Measurements from ENCODE around the gene KCNQ4.

The KCNQ4 gene

DNA sequence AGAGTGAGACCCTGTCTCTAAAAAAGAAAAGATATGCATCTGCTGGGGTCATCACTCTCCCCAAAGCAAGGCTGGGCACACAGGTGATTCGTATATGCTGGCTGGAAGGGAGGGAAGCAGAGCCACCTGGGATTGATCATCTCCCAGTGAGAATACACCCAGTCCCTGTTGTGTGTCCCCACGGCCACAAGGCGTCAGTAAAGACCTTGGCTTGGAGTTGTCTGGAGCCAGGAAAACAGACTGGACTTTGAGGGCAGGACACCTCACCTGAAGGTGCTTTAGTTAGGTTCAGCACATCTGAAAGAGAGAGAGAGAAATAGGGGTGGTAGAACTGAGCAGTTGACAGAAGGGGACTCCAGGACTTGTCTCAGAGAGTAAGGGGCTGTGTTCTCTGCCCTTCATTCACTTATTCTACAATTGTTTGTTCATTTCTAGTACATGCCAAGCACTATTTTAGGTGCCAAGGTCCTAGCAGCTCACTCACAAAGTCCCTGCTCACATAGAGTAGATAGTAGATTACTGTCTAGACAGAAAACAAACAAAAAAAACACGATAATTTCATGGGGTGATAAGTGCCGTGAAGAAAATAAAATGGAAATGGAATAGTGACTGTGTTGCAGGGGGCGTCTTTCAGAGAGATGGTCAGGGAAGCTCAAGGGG is 65.1 kb downstream of the KCNQ4 start:
- no peak overlapping the region for H3K27ac ChIP-seq
- TF ChIP-seq, protein P1, sequence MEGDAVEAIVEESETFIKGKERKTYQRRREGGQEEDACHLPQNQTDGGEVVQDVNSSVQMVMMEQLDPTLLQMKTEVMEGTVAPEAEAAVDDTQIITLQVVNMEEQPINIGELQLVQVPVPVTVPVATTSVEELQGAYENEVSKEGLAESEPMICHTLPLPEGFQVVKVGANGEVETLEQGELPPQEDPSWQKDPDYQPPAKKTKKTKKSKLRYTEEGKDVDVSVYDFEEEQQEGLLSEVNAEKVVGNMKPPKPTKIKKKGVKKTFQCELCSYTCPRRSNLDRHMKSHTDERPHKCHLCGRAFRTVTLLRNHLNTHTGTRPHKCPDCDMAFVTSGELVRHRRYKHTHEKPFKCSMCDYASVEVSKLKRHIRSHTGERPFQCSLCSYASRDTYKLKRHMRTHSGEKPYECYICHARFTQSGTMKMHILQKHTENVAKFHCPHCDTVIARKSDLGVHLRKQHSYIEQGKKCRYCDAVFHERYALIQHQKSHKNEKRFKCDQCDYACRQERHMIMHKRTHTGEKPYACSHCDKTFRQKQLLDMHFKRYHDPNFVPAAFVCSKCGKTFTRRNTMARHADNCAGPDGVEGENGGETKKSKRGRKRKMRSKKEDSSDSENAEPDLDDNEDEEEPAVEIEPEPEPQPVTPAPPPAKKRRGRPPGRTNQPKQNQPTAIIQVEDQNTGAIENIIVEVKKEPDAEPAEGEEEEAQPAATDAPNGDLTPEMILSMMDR (conservative IDR thresholded peaks at IDR 0.05) = peak; percentile 91

DNA sequence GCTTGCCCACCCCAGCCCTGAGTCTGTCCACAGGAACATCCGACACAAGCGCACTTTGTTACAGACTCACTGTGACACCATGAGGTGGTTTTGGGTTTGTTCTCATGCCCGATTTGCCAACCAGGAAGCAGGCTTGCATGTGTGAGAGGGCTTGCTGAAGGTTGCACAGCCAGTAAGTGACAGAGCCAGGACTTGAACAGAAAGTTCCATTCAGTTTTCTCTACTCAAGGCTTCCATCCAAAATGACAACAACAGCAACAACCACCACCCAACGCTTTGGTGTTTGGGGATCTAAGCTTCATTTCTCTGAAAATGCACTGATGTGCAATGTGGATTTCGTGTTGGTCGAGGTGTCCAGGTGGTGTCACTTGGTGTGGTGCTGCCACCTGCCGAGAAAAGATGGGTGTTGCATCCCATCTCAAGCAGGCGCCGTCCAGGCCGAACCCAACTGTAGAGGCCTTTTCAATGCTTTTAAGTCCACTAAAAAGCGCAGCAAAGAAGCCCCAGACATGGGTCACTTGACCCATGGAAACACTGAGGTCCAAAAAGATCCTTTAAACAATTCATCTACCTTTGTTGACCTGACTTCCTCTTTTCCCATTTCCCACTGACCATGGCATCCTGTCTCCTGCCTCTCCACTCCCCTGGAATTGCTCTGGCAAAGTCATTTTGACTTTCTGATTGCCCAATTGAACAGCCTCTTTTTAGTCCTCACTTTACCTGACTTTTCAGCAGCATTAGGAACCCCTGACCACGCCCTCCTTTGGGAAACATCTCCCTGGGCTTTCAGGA is 66.4 kb downstream of the KCNQ4 start:
- no peak overlapping the region for H3K27ac ChIP-seq
- TF ChIP-seq, protein P1 (conservative IDR thresholded peaks at IDR 0.05) = peak; percentile 84

DNA sequence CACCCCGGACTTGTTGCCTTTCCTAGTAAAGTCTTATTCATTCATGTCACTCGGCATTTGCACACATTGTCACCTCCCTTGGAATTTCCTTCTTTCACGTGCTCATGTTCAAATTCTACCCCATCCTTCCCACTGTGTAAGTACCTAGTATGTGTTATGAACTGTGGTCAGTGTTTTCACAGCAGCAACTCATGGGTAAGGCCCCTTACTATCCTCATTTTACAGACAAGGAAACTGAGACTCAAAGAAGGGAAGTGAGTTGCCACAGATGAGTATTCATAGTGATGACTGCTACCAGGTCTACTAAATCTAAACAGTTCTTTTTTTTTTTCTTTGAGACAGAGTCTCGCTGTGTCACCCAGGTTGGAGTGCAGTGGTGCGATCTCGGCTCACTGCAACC is 68.1 kb downstream of the KCNQ4 start:
- TF ChIP-seq, protein P1 (conservative IDR thresholded peaks at IDR 0.05) = no peak
- no peak overlapping the region for H3K27ac ChIP-seq

DNA sequence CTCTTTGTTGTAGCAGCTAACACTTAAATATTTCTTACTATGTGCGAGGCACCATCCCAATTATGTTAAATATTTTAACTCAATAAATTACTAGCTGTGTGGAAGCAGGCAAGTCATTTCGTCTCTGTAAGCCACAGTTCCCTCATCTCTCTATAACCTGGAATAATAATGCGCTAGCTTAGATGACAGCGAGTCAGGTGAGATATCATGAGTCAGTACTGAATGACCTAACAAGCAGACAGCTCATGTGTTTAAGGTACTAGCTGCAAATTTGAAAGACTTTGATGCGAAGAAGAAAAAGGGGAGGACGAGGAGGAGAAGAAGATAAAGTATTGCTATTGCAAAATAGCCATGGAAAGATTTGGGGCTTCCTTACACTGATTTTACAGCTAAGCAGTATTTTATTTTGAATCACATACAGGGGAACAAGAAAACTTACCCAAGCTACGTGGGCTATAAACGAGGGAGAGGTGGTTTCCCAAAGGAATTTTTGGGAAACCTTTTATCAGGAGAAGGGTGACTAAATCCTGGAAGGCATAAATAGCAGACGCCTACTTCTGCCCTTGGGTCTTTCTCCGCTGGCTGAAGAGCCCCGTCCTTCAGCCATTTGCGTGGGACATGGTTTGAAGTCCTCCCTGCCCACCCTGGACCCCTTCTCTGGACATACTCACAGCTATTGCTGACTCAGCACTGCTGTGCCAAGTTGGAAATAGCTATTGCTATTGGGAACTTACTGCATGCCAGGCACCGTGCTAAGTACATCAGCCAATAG is 69.7 kb downstream of the KCNQ4 start:
- TF ChIP-seq, protein P1 (conservative IDR thresholded peaks at IDR 0.05) = no peak
- no peak overlapping the region for H3K27ac ChIP-seq

DNA sequence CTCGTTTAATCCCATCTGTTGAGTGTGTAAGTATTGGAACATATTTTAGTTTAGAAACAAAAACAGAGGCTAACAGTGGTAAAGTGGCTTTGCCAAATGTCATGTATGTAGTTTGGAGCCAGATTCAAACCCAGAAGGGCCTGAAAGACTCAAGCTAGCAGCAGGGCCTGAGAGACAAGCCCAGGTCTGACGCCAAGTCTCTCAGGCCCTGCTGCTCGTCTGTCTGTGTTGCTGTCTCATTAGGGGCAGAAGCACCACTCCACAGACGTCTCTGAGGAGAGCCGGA is 70.2 kb downstream of the KCNQ4 start:
- H3K27ac ChIP-seq = no peak overlapping the region
- TF ChIP-seq, protein P1 (conservative IDR thresholded peaks at IDR 0.05) = no peak

DNA sequence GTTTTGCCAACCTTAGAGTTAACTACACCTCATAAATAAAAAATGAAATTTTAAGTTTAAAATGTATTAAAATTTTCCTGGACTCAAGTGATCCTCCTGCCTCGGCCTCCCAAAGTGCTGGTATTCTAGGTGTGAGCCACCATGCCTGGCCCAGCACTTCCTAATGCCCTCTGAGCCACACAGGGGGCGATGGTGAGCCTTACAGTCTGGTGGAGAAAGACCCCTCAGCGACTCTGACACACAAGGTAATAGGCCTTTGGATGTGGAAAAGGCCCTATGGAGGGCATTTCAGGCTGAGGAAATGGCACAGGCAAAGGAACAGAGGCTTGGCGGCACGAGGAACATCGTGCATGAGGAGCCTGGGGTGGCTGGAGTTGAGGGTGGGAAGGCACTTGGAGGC is 71.9 kb downstream of the KCNQ4 start:
- H3K27ac ChIP-seq = no peak overlapping the region
- TF ChIP-seq, protein P1 (conservative IDR thresholded peaks at IDR 0.05) = no peak

DNA sequence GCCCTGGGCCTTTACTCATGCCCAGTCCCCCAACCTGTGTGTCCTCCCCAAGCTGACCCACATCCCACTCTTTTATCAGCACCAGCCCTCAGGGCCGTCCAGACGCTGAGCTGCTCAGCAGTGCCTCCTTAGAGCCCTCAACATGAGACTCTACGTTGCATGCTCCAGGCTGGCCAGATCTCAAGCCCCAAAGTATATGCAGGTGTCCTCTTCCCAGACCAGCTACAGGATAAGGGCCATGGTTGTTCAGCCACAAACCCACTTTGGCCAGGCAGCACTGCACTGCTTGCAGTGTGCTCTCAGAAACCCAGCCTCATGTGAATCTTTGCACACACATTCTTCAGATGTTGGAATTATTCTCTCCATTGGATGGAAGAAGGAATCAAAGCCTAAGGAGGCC is 72.5 kb downstream of the KCNQ4 start:
- H3K27ac ChIP-seq = no peak overlapping the region
- TF ChIP-seq, protein P1 (conservative IDR thresholded peaks at IDR 0.05) = no peak

All from VCaP (cell line).